HEK293T (cell line): Measurements from ENCODE around the gene MYCBPAP.

ENCODE experiments used
- FOXM1 ChIP-seq: fragments of 450-650 bp; IDR thresholded peaks from 2 replicates; pipeline ENCODE4 v1.6.1; 2017; ENCODE audit warnings: mild to moderate bottlenecking, borderline replicate concordance
- L3MBTL2 ChIP-seq: fragments of 450-650 bp; conservative IDR thresholded peaks from 2 replicates; pipeline ENCODE4 v1.6.1; 2016; ENCODE audit warnings: mild to moderate bottlenecking
- SP1 ChIP-seq: fragments of 450-650 bp; IDR thresholded peaks from 2 replicates; pipeline ENCODE4 v1.6.1; 2017

DNA sequence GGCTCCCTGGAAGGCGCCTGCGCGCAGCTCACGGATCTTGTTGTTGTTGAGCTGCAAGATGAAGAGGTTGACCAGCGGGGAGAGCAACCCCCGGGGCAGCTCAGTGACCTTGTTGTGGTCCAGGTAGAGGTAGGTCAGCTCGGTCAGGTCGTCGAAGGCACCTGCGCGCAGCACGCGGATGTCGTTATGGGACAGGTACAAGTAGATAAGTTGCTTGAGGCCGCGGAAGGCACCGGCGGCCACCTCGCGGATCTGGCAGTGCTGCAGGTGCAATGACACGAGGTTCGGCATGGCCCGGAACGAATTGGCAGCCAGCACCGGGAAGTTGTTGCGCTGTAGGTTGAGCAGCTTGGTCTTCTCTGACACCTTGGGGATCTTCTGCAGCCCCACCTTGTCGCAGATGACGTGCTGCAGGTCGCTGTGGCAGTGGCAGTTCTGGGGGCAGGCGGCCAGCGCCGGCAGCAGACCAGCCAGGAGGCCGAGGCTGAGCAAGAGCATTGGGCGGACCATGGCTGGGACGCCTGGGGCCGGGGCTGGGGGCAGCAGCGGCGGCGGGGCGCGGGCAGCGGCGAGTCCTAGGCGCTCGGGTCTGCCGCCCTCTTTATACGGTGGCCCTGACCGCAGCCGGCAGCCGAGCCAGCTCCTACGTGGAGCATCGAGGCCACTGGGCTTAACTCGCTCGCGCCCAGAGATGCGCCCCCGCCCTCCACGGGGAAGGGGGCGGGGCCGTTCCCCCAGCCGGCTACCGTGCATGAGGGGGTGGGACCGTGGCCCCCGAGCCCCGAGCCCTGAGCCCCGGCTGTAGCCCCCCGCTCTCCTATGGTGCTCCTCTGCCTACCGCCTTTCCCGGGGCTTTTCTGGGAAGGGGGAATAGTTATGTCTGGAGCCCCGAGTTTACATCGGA, 39.7 kb upstream of the MYCBPAP start, which contains the start of gene CHAD:
- TF ChIP-seq SP1, result no peak
- TF ChIP-seq FOXM1, result no peak
- no peak for TF ChIP-seq L3MBTL2
